GM19099 (cell line): Measurements from ENCODE around the gene PDE6C.

Experiments
- POLR2A ChIP-seq: IDR thresholded peaks from 3 replicates; pipeline ENCODE4 v1.6.1; 2011; ENCODE audit warnings: low read depth; ENCODE audit not compliant: insufficient read length; ENCODE audit errors: extremely low read depth

Gene PDE6C

DNA sequence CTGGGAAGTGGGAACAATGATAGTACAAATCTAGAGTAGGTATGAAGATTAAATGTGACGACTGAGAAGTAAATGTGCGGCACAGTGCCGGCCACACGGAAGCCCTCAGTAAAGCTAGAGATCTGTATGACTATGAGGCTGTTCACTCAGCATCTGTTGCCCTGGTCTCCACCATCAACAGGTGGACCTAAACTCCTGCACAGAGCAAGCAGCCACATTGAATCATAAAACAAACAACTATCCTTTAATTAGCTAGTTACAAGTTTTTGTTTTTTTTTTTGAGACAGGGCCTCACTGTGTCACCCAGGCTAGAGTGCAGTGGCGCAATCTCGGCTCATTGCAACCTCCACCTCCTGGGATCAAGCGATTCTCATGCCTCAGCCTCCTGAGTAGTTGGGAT lies 27.9 kb upstream of the PDE6C start:
- TF ChIP-seq POLR2A, result no peak

DNA sequence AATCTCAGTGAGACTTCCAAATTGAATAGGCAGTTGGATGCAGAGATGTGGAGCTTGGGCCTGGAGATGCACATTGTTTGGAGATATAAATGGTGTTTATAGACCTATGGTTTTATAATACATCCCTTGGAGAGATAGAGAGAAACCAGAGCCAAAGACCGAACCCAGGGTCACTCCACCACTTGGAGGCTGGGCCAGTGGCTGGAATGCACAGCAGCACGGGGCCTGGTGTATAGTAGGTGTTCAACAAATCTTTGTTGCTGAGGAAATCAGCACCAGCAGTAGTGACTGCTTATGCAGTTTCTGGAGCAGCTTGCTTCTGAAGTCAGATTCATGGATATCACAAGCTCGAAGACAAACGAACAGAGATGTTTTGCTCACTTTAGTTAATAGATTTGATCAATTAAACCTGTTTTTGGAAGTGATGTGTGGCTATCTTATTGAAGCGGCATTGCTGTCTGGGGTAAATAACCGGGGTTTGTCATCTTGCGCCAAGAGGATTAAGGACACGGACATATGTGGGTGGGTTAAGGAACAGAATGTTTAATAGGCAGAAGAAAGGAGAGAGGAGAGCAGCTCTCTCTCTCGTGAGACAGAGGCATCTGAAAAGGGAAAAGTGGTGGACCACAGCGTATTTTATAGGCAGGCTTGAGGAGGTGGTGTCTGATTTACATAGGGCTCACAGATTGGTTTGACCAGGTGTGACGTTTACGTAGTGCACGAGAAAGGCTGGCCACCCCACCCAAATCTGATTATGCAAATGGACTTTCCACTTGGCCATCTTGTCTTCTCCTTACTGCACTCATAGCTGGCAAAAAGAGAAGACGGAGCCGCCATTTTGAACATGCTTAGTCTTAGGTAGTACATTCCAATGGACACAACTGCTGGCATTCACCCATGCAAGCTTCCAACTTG lies 22.4 kb upstream of the PDE6C start:
- no peak for TF ChIP-seq POLR2A

DNA sequence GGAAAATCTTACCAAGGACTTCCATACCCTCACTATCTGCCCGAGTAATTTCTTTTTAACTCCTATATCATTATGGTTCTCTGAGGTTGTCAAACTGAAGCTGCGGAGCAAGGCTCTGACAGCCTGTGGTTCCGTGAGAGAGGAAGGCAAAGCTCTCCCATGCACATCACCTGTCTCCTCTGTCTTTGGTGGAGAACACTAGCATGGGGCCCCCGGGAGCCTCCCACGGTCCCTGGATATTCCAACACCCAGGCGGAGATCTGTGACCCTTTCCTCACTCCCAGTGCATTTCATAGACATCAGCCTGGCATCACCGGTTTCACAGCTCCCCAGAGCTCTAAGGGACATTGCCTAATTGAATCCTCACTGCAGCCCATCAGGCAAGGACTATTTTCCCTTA lies 21.7 kb upstream of the PDE6C start:
- no peak for TF ChIP-seq POLR2A

DNA sequence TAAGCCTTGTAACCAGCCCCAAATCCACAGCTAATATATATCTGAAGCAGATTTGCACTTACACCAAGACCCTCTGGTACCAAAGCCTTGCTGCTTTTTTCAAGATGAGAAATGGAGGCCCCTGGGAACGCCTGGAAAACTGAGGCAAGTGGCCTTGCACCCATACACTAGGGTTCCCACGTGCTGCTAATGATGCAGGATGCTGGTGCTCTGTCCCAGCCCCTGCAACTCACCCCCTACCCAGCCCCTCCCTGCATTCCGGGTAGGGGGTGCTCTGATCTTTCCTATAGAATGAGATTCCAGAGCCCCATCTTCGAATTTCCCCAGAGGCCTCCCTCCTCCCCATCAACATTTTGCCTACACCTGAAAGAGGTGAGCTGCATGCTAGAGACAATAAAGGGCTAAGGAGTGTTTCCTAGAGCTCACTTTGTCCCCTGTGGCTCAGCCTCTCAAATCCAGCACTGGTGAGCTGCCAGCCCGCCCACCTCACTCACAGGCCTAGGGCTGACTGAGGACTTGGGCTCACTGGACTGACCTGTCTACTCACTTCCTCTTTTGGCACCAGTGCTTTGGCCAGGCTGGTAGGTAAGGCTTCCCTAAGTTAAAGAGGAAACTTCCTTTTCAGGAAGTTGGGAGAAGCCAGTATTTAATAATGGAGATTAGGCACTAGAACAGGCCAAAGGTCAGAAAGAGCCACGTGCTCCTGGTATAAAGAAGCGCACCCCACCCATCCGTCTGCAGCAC lies 21.1 kb upstream of the PDE6C start:
- no peak for TF ChIP-seq POLR2A

DNA sequence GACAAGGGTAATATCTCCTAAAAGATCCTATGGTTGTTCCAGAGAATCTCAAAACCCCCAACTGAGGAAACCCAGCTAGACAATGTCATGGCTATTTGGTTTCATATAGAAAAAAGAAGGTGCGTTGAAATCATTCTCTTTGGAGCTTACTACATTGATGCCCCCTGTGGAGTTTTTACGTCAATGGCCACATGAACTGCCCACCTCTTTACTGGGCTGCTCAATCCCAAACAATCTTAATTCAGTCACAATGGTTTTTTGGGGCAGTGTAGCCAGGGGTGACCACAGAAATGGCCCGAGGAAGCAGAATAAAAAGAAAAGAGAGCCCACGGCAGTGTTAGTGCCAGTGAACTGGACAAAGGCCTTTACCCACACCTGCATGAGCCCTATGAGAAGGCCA lies 19.1 kb upstream of the PDE6C start:
- TF ChIP-seq POLR2A, result no peak

DNA sequence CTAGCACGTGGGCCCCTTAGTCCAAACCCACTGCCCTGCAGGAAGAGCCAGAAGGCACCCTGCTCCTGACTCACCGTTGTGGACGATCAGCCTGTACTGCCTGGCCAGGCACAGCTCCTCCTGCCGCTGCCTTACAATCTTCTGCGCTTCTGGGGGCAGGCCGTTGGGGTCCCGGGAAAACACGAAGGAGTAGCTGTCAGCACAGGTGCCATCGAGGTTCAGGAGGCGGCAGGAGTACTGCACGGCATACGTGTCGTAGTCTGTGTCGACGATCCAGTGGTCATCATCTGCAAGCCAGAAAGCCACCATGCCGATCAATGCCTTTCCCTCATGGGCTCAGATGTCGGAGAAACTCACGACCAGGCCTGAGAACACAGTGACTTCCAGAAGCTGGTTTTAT lies 18.6 kb upstream of the PDE6C start:
- TF ChIP-seq POLR2A, result no peak

DNA sequence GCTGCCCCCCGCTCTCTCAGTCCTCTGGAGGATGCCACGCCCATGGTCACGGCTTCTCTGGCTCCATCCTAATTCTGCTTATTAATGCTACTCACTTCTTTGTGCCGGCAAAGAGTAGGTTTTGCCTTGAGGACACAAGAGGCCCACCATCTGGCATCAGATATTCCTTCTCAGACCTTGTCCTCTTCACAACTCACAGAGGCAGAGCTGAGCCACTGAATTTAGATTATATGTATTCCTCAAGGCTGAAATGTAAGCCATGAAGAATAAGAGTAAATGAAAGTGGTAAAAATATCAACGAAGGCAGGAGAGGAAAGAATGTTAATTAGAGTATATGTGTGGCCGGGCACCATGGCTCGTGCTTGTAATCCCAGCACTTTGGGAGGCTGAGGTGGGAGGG lies 17.8 kb upstream of the PDE6C start:
- TF ChIP-seq POLR2A, result no peak

DNA sequence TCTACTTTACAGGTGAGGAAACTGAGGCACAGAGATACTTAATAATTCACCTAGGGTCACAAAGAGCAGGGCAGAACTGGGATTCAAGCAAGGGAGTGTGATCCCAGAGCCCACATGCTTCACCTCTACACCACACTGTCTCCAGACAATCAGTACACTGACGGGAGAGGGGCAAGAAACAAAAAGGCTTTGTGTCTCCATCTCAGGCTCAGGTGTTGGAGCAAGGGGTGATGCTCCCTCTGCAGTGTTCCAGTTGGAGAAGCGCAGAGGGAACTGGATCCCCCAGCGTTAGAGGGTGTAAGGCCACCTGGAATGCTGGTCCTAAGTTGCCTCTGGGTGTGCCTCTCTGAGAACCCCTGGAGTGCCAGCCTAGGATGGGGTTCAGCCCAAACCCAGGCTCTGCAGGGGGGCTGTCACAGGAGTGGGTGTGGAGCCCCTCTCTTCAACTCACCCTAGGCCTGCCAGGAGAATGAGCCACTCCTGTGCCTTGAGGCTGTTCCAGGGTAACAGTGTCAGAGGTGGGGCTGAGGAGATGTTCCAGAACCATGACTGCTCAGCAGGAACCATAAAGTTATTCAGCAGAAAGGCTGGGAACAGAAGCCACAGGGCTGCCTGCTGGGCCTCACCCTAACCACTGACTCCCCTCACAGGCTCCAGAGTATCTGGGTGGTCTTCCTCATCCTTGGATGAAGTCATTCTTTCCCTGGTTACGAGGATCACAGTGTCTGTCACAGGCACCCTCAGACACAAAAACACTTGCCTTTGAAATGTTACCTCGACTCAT lies 16.8 kb upstream of the PDE6C start:
- no peak for TF ChIP-seq POLR2A

DNA sequence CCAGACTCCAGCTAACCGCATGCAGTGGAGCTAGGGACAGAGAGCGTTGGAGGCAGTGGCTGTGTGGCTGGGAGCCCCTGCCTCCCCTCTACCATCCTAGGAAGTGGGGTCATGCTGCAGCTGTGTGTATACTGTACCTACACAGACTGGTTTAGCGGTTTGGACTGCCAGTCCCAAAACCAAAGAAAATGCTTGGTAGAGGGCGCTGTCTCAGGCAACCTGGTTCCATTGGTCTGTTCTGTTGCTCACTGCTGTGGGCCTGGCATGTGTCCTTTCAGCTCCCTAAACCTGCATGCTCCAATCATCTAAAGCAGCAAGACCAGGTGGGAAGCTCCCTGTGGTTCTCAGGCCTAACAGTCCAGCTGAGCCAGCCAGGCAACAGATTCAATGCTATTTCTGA lies 15.8 kb upstream of the PDE6C start:
- TF ChIP-seq POLR2A, result no peak

DNA sequence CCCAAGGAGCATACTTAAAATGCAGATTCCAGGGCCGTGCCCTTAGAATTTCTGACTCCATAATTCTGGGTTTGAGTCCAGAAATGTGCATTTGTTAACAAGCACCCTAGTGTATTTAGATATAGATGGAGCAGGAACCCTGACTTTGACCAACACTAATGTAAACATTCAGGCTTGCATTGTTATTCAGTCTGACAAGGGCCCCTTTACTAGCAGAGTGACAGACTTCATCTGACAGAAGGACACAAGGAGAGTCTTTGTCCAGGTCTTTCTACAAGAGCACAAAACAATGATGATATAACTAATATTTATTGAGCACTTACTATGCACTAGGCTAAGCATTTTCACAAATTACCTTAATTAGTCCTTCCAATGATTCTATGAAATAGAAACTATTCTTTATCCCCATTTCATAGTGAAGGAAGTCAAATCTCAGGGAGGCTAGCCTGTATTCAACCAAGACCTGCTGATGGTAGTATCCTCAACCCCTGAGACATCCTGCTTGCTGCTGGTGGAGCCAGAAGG lies 15.2 kb upstream of the PDE6C start:
- no peak for TF ChIP-seq POLR2A

DNA sequence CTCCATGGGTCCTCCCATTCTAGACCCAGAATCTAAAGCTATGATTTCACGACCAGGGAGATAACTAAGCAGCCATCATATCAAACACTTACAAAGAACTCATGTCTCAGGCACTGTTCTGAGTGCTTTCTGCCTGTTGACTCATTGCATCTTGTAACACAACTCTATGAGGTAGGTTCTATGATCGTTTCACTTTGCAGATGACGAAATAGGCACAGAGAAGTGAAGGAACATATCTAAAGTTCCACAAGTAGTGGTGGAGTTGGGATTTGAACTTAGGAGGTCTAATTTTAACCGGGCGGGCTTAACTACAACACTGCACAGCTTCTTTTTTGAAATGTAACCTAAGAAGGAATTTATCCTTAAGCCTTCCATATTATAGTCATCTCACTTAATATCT lies 14.2 kb upstream of the PDE6C start:
- no peak for TF ChIP-seq POLR2A

DNA sequence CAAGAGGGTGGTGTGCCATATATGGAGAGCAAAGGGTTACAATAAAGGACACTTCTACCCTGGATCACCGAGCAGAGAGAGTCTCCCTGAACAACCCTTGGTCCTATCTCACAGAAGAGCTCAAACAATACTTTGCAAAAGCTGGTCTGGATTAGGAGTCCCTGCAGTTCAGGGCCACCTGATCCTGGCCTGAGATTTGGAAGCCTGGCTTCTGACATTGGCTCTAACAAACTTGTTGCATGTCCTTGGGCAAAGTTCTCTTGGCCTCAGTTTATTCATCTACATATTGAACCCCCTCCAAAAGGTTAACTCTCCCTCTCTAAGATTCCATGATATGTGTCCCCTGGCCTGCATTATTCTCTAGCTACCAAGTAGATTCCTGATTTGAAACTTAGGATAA lies 13.0 kb upstream of the PDE6C start:
- TF ChIP-seq POLR2A, result no peak

DNA sequence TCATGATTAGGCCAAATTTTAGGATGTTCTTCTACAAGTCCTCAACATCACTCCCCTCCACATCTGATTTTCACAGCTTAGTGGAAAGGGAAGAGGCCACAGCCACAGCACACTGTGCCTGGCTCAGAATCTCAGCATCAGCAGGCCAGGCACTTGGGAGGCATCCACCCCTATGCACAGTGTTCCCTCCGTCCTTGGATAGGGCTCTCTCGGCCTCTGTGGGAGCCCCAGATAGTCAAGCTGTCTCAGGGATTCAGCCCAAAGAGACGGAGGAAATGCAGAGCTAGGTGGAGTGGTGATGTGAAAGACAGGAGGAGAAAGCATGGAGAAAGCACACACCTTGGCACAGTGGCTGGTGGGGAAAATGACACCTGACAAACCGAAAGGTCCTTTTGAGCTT lies 12.6 kb upstream of the PDE6C start:
- no peak for TF ChIP-seq POLR2A

DNA sequence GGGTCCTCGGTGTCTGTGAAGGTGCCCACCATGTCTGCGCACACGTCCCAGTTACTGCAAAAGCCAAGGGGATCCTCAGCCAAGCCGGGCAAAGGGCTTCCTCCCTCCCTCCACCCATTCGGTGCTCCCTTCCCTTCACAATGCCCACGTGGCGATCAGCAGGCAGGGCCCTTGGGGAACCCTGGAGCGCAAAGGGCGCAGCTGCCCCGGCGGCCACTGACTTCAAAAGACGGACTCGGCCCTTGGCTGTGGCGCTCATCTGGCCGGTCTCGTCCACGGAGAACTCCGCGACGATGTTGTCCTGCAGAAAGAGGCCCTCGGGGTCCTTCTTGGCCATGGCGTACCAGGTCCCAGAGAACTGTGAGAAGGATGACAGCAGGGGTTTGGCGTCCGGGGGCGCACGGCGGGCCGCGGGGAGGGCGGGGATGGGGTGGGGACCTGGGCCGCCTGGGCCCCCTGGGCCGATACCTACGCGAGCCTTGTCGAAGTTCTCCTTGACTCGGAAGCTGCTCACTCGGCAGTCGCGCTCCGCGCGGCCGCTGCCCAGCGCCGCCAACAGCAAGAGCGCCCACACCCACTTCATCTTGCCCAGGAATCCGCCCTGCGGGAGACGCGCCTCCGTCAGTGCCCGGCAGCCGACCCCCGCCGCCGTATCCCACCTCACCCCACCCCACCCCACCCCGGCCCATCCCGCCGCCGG lies 11.7 kb upstream of the PDE6C start:
- TF ChIP-seq POLR2A, result no peak

DNA sequence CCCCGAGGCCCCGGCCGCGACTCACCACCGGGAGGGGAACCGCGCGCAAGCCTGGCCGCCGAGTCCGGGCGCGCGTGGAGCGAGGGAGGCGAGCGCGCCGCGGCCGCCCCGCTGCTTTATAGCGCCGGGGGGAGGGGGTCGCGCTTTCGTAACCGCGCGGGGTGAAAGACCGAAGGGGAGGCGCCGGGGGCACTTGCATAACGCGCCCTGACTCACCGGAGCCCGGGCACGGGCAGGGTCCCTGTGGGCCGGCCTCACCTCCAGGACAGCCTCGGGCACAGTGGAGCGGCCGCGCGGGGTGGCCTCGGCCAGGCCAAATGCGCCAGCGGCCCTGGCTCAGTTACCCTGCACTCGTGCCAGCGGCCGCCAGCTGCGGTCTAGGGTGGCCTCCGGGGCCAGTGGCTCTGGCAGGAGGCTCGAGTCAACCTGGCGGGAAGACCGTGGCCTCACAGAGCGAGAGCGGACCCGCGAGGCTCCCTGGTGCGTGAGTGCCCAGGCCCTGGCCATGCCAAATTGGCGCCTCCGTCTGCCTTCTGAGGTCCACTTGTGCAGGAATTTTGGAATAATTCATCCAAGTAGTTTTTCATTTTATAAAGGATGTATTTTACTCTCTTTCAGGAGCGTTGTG lies 11.1 kb upstream of the PDE6C start, which contains the start of gene RBP4:
Gene RBP4 (minus strand): TSS at position 90 of the 628 bp plus-strand sequence. CDS start 207 bp downstream, outside the sequence.
- TF ChIP-seq POLR2A, result no peak

DNA sequence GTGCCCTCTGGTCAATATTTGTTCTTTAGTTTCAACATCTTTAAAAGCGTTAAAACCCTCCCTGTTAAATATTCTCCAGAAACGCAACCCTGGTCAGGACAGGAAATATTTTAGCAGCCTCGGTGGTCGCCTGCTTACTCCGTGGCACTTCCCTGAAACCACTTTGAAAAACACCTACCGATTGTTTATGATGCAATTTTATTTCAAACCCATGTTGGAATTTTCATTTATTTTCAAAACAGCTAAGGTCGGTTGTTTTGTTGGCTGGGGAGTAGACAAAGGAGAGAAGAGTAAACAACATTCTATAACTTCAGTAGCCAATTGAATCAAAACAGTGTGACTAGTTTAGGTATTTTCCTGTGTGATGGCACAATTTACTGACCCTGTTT lies 10.6 kb upstream of the PDE6C start:
- TF ChIP-seq POLR2A, result no peak
